DOHH2 (cell line): ENCODE results near the gene PSG6.

Source experiments
- CTCF ChIP-seq: fragments of 200-600 bp; sonication (generic); IDR thresholded peaks from one replicate; pipeline ENCODE4 v1.5.1; 2014; ENCODE audit warnings: antibody characterized with exemption, mild to moderate bottlenecking, low read depth, low read length; ENCODE audit not compliant: poor library complexity, severe bottlenecking
- EZH2phosphoT487 ChIP-seq: fragments of 200-600 bp; sonication (generic); IDR thresholded peaks from 2 replicates; pipeline ENCODE4 v1.6.1; 2017; ENCODE audit warnings: borderline replicate concordance, mild to moderate bottlenecking, antibody characterized with exemption, low read length, moderate library complexity, mixed read lengths

- TF ChIP-seq CTCF = no peak
- no peak for TF ChIP-seq EZH2phosphoT487
These were observed 9.1 kb upstream of the PSG6 start for GRCh38 chr19:42926781-42927180.
